ENCODE data around the gene RAB10. TPM values are rescaled to one million over a fixed set of nuclear protein-coding genes. Genes with fewer than 3 reads are reported as not detected.

The RAB10 gene
- polyA plus RNA-seq, 1 donor (not counting 4 experiments of a cell fraction or from before 2014, with no cell fraction given), result 252 TPM

- Histone ChIP-seq H2AFZ (ENCODE audit: control insufficient read depth, low read length) (no peak overlapping the region), H3K9me3 (ENCODE audit: control insufficient read depth, low read depth, low read length) (no peaks in the 10 kb centered on the region), H3K4me2 (ENCODE audit: control insufficient read depth, extremely low read depth, insufficient read depth, low read depth, low read length) (no peak overlapping the region), H3K79me2 (ENCODE audit: control insufficient read depth, insufficient read depth, low read length) (no peaks in the 10 kb centered on the region), H3K27me3 (ENCODE audit: control insufficient read depth, extremely low read depth, insufficient read depth, low read length) (no peaks in the 10 kb centered on the region), H4K20me1 (ENCODE audit: control insufficient read depth, extremely low read depth, insufficient read depth, low read length) (no peaks in the 10 kb centered on the region), H3K4me1 (ENCODE audit: control insufficient read depth, extremely low read depth, insufficient read depth, low read length) (no peaks in the 10 kb centered on the region), H3K27ac (ENCODE audit: control insufficient read depth, insufficient read depth, low read length) (no peak overlapping the region), H3K9ac (ENCODE audit: control insufficient read depth, extremely low read depth, insufficient read depth, low read length) (no peak overlapping the region), H3K9me1 (ENCODE audit: control insufficient read depth, extremely low read depth, insufficient read depth, low read length) (no peaks in the 10 kb centered on the region), H3K36me3 (ENCODE audit: control insufficient read depth in 2 of 2, extremely low read depth in 1 of 2, insufficient read depth in 2 of 2, low read length in 2 of 2) (no peaks in the 10 kb centered on the region), H3K4me3 (ENCODE audit: control insufficient read depth in 2 of 3, extremely low read depth in 1 of 3, insufficient read depth in 2 of 3, low read depth in 1 of 3, low read length in 3 of 3) (no peak overlapping the region)
- DNase-seq (ENCODE audit: low read depth, low spot score) (no peak), FAIRE-seq (no peak)
- no peak for TF ChIP-seq EZH2 (IDR thresholded peaks at IDR 0.05; ENCODE audit: low read length)
- TF ChIP-seq CTCF (optimal IDR thresholded peaks at IDR 0.05 in 1 of 3, IDR thresholded peaks at IDR 0.05 in 1 of 3, conservative IDR thresholded peaks at IDR 0.05 in 1 of 3; ENCODE audit: extremely low read depth in 1 of 3, insufficient read depth in 2 of 3, low read length in 3 of 3), result no peak
- dilution Hi-C loops (cut with MboI; ENCODE audit: extremely low pct_ligation_motif_present, low sequenced_read_pairs), result no loop called here
These were observed 130.3 kb downstream of the RAB10 start for GRCh38 chr2:26164231-26164630.

- H3K4me1 ChIP-seq (ENCODE audit: control insufficient read depth, extremely low read depth, insufficient read depth, low read length), result no peaks in the 10 kb centered on the region
- DNase-seq (ENCODE audit: low read depth, low spot score) (no peak), FAIRE-seq (no peak)
- dilution Hi-C loops (cut with MboI; ENCODE audit: extremely low pct_ligation_motif_present, low sequenced_read_pairs), result no loop called here
- H2AFZ ChIP-seq (ENCODE audit: control insufficient read depth, low read length), result no peak overlapping the region
- no peaks in the 10 kb centered on the region for H3K27me3 ChIP-seq (ENCODE audit: control insufficient read depth, extremely low read depth, insufficient read depth, low read length)
- H3K36me3 ChIP-seq (ENCODE audit: control insufficient read depth in 2 of 2, extremely low read depth in 1 of 2, insufficient read depth in 2 of 2, low read length in 2 of 2), result no peaks in the 10 kb centered on the region
- H4K20me1 ChIP-seq (ENCODE audit: control insufficient read depth, extremely low read depth, insufficient read depth, low read length), result no peaks in the 10 kb centered on the region
- no peaks in the 10 kb centered on the region for H3K79me2 ChIP-seq (ENCODE audit: control insufficient read depth, insufficient read depth, low read length)
- no peak for TF ChIP-seq CTCF (optimal IDR thresholded peaks at IDR 0.05 in 1 of 3, IDR thresholded peaks at IDR 0.05 in 1 of 3, conservative IDR thresholded peaks at IDR 0.05 in 1 of 3; ENCODE audit: extremely low read depth in 1 of 3, insufficient read depth in 2 of 3, low read length in 3 of 3)
- TF ChIP-seq EZH2 (IDR thresholded peaks at IDR 0.05; ENCODE audit: low read length), result no peak
- no peak overlapping the region for H3K9ac ChIP-seq (ENCODE audit: control insufficient read depth, extremely low read depth, insufficient read depth, low read length)
- H3K9me3 ChIP-seq (ENCODE audit: control insufficient read depth, low read depth, low read length), result no peaks in the 10 kb centered on the region
- H3K4me2 ChIP-seq (ENCODE audit: control insufficient read depth, extremely low read depth, insufficient read depth, low read depth, low read length), result no peak overlapping the region
- H3K9me1 ChIP-seq (ENCODE audit: control insufficient read depth, extremely low read depth, insufficient read depth, low read length), result no peaks in the 10 kb centered on the region
- H3K27ac ChIP-seq (ENCODE audit: control insufficient read depth, insufficient read depth, low read length), result no peak overlapping the region
- no peak overlapping the region for H3K4me3 ChIP-seq (ENCODE audit: control insufficient read depth in 2 of 3, extremely low read depth in 1 of 3, insufficient read depth in 2 of 3, low read depth in 1 of 3, low read length in 3 of 3)
These were observed 130.8 kb downstream of the RAB10 start for GRCh38 chr2:26164641-26165211.

All from keratinocyte (primary cell).